ENCODE measurements around the gene CTDSP2. TPM values are rescaled to one million over a fixed set of nuclear protein-coding genes. Genes with fewer than 3 reads are reported as not detected.

The CTDSP2 gene
- total and polyA plus RNA-seq, 2 of the 8 experiments (the other 6 are each of a cell fraction or from before 2014, with no cell fraction given): 71.3 to 91.7 TPM

- no peak for FAIRE-seq
- no peak overlapping the region for H2BK120ac ChIP-seq (replicated peaks; ENCODE audit: low read depth, low read length)
- 83% methylated on average over 1 of the region's 1 CpG; no CpG with 5 or more reads in 1 of the 2 experiments for WGBS, 2 experiments (ENCODE audit: extremely low coverage in 1 of 2, insufficient coverage in 1 of 2, insufficient read length in 1 of 2, insufficient replicate concordance in 2 of 2, low coverage in 1 of 2, low lambda C conversion rate in 2 of 2, missing lambda C conversion rate in 1 of 2)
- TF ChIP-seq ATF2 (IDR thresholded peaks at IDR 0.05; ENCODE audit: low read length) (no peak), CEBPB (IDR thresholded peaks at IDR 0.05; ENCODE audit: low read depth, low read length) (no peak), BCL11A (IDR thresholded peaks at IDR 0.05; ENCODE audit: low read depth in 2 of 2, low read length in 2 of 2) (no peak), KDM1A (IDR thresholded peaks at IDR 0.05; ENCODE audit: borderline replicate concordance, low read length) (no peak), SUZ12 (IDR thresholded peaks at IDR 0.05; ENCODE audit: low read length) (no peak), BACH1 (IDR thresholded peaks at IDR 0.05; ENCODE audit: low read length) (no peak), HDAC6 (IDR thresholded peaks at IDR 0.05; ENCODE audit: low read depth, low read length) (no peak), E2F6 (IDR thresholded peaks at IDR 0.05) (no peak), TAF7 (optimal IDR thresholded peaks at IDR 0.05; ENCODE audit: borderline replicate concordance, low read depth, low read length) (no peak)
- TF ChIP-seq, protein P1, sequence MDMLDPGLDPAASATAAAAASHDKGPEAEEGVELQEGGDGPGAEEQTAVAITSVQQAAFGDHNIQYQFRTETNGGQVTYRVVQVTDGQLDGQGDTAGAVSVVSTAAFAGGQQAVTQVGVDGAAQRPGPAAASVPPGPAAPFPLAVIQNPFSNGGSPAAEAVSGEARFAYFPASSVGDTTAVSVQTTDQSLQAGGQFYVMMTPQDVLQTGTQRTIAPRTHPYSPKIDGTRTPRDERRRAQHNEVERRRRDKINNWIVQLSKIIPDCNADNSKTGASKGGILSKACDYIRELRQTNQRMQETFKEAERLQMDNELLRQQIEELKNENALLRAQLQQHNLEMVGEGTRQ (IDR thresholded peaks at IDR 0.05; ENCODE audit: low read length): no peak
These were observed 36.5 kb upstream of the CTDSP2 start for GRCh38 chr12:57883057-57883456.

More at GRCh38 chr12:57883057-57883456, 36.5 kb upstream of the CTDSP2 start:
- no peak overlapping the region for H3K27ac ChIP-seq (ENCODE audit: low read depth, low read length)
- H3K56ac ChIP-seq (replicated peaks; ENCODE audit: insufficient read length, low read depth, low read length): no peak overlapping the region
- no peak overlapping the region for H2BK5ac ChIP-seq (ENCODE audit: low read depth, low read length)
- H2AFZ ChIP-seq (ENCODE audit: low read length): no peak overlapping the region
- H3K4ac ChIP-seq (replicated peaks; ENCODE audit: insufficient read length, low read depth, low read length): no peak overlapping the region
- H4K5ac ChIP-seq (ENCODE audit: insufficient read length, low read depth, low read length): no peak overlapping the region
- H2BK12ac ChIP-seq (ENCODE audit: low read depth, low read length): no peak overlapping the region
- POLR2A ChIA-PET (ENCODE audit: partially characterized antibody): interaction anchor here (0.7 to 2.3 kb wide), 7 partner anchors 10 to 50 kb away, joined by 3 to 12 read pairs (median 3); partner anchors contain the start of gene CTDSP2
- no peak overlapping the region for H3K4me2 ChIP-seq (ENCODE audit: insufficient read depth in 1 of 2, low read depth in 2 of 2, low read length in 2 of 2)
- no peak overlapping the region for H2BK15ac ChIP-seq (ENCODE audit: low read length)
- no peak overlapping the region for H3K14ac ChIP-seq (ENCODE audit: insufficient read length)
- CTCF ChIA-PET (ENCODE audit: partially characterized antibody): interaction anchor here (0.6 to 4.0 kb wide), 8 partner anchors 9 to 68 kb away, joined by 3 to 19 read pairs (median 4); no protein-coding TSS in a partner anchor
- no peaks in the 10 kb centered on the region for H3K79me2 ChIP-seq (ENCODE audit: control insufficient read depth in 1 of 2, insufficient read depth in 2 of 2, low read length in 2 of 2)
- DNase-seq (ENCODE audit: low read depth in 1 of 2, low spot score in 2 of 2): no peak
- no peaks in the 10 kb centered on the region for H3K36me3 ChIP-seq (ENCODE audit: control insufficient read depth in 2 of 4, insufficient read depth in 4 of 4, low read length in 3 of 4)
- H3K23me2 ChIP-seq (ENCODE audit: low read depth, low read length): peaks cover 3% of the 10 kb centered on the region; the same call in 1 of the 2 replicates
- no peak overlapping the region for H4K91ac ChIP-seq (replicated peaks; ENCODE audit: insufficient read length, low read length)
- H3K18ac ChIP-seq (ENCODE audit: extremely low read depth, low read length): no peak overlapping the region
- no peak overlapping the region for H3K4me3 ChIP-seq (ENCODE audit: extremely low read depth in 1 of 4, insufficient read depth in 2 of 4, low read depth in 3 of 4, low read length in 4 of 4)
- no peak overlapping the region for H4K8ac ChIP-seq (ENCODE audit: extremely low read depth, insufficient read depth, low read length)
- H3K79me1 ChIP-seq (ENCODE audit: low read depth, low read length): no peaks in the 10 kb centered on the region
- no peak overlapping the region for H2AK5ac ChIP-seq (ENCODE audit: low read depth, low read length)
- peaks cover 0 to 3% of the 10 kb centered on the region in 2 experiments; a peak in 1 of 4 replicates for H3K9me3 ChIP-seq (ENCODE audit: insufficient read depth in 2 of 2, low read depth in 1 of 2, low read length in 1 of 2)
- no peaks in the 10 kb centered on the region for H3K27me3 ChIP-seq (replicated peaks in 1 of 4; ENCODE audit: control insufficient read depth in 3 of 4, extremely low read depth in 1 of 4, insufficient read depth in 3 of 4, low read length in 3 of 4)
- H2BK20ac ChIP-seq (ENCODE audit: low read length): no peak overlapping the region
- no peaks in the 10 kb centered on the region for H4K20me1 ChIP-seq (replicated peaks in 1 of 2; ENCODE audit: control insufficient read depth in 1 of 2, insufficient read depth in 2 of 2, low read length in 2 of 2)
- peaks cover 0 to 4% (median 3%) of the 10 kb centered on the region in 4 experiments; a peak in 5 of 7 replicates for H3K4me1 ChIP-seq (replicated peaks in 1 of 4; ENCODE audit: control insufficient read depth in 3 of 4, insufficient read depth in 4 of 4, low read length in 3 of 4)
- no peak overlapping the region for H3K23ac ChIP-seq (ENCODE audit: insufficient read length)
- H3K9ac ChIP-seq (replicated peaks in 1 of 4; ENCODE audit: extremely low read depth in 1 of 4, low read depth in 3 of 4, low read length in 3 of 4): no peak overlapping the region

All from H1 (cell line).